ENCODE data around the gene CPNE4. TPM values are rescaled to one million over a fixed set of nuclear protein-coding genes. Genes with fewer than 3 reads are reported as not detected.

CPNE4 gene
- total RNA-seq, 2 donors from 2014 or later: 0.16 TPM; not detected in 1

DNA sequence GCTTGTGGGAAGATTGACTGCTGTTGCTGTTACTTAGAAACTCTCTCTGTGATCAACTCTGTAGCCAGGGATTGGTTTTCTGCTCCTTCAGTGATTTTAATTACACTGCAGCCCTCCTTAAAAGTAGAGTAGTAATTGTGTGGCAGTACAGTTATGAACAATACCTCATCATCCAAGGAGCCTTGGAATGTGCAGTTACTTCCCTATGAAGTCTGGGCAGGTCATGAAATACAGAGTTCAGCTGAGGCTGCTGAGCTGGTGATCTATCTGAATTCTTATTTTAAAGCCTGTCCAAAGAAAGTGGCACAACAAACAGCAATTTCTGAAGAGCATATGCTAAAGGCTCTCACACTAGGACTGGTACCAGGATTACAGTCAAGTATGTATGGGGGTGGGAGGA, 494.7 kb downstream of the CPNE4 start:
- Histone ChIP-seq H3K9me3 (no peaks in the 10 kb centered on the region), H3K27ac (no peak overlapping the region), H3K36me3 (no peaks in the 10 kb centered on the region), H3K27me3 (no peaks in the 10 kb centered on the region), H3K9ac (ENCODE audit: low read depth in 2 of 2, low read length in 2 of 2) (no peak overlapping the region), H3K4me3 (no peak overlapping the region), H3K4me1 (no peaks in the 10 kb centered on the region)
- intact Hi-C loops (cut with DNase I): no loop called here
- no peak for DNase-seq
- TF ChIP-seq, protein P1, sequence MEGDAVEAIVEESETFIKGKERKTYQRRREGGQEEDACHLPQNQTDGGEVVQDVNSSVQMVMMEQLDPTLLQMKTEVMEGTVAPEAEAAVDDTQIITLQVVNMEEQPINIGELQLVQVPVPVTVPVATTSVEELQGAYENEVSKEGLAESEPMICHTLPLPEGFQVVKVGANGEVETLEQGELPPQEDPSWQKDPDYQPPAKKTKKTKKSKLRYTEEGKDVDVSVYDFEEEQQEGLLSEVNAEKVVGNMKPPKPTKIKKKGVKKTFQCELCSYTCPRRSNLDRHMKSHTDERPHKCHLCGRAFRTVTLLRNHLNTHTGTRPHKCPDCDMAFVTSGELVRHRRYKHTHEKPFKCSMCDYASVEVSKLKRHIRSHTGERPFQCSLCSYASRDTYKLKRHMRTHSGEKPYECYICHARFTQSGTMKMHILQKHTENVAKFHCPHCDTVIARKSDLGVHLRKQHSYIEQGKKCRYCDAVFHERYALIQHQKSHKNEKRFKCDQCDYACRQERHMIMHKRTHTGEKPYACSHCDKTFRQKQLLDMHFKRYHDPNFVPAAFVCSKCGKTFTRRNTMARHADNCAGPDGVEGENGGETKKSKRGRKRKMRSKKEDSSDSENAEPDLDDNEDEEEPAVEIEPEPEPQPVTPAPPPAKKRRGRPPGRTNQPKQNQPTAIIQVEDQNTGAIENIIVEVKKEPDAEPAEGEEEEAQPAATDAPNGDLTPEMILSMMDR (IDR thresholded peaks at IDR 0.05): no peak

DNA sequence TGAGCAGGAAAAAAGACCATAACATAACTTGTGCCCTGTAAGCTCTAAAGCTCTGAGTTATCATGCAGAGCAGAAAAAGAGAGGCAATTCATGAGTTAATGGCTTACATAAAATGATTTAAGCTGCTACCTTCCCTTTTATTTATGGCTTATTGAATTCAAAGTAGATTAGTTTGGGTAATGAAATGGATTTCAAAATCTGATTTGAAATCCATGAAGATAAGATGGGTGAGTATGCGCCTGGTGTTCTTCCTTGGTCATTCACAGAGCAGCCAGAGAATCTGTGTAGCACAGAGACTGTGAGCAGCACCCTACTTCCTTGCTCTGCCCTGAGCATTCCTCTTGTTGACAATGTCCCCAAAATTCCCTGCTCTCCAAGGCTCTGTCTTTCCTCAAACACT, 495.8 kb downstream of the CPNE4 start:
- no peak for DNase-seq
- Histone ChIP-seq H3K4me1 (no peaks in the 10 kb centered on the region), H3K4me3 (no peak overlapping the region), H3K9me3 (no peaks in the 10 kb centered on the region), H3K27ac (no peak overlapping the region), H3K27me3 (no peaks in the 10 kb centered on the region), H3K9ac (ENCODE audit: low read depth in 2 of 2, low read length in 2 of 2) (no peak overlapping the region), H3K36me3 (no peaks in the 10 kb centered on the region)
- intact Hi-C loops (cut with DNase I): no loop called here
- TF ChIP-seq, protein P1 (IDR thresholded peaks at IDR 0.05): no peak

DNA sequence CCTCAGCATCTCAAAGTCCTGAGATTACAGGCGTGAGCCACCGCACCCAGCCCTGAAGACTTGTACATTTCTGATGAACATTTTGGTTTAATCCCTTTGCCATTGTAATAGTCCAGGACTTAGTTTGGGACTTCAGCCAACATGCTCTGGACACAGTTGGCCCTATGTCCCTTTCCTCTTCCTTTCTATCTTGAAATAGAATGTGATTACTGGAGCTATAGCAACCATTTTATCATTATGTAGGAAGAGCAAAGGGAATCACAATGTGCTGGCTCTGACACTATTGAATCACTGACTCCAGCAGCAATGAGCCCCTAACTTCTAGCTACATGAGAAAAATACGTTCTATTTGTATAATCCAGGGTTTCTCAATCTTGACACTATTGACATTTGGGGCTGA, 497.3 kb downstream of the CPNE4 start:
- TF ChIP-seq, protein P1 (IDR thresholded peaks at IDR 0.05): no peak

DNA sequence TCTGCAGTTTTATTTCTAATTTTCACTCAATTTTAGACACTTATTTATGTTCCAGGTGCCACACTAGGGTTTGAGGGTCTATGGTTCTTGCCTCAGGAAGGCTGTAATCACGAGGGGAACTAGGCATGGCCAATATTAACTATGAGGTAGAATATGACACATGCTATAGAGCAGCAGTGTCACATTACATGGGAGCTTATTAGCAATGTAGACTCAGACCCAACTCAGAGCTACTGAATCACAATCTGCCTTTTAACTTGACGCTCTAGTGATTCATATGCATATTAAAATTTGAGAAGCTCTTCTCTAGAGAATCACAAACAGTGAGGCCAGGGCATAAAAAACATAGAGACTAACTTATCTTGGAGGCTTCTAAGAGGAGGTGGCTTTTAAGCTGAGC, 499.2 kb downstream of the CPNE4 start:
- Histone ChIP-seq H3K36me3 (no peaks in the 10 kb centered on the region), H3K9me3 (no peaks in the 10 kb centered on the region), H3K9ac (ENCODE audit: low read depth in 2 of 2, low read length in 2 of 2) (no peak overlapping the region), H3K4me1 (no peaks in the 10 kb centered on the region), H3K27me3 (no peaks in the 10 kb centered on the region), H3K27ac (no peak overlapping the region), H3K4me3 (no peak overlapping the region)
- TF ChIP-seq, protein P1 (IDR thresholded peaks at IDR 0.05): no peak
- no peak for DNase-seq
- intact Hi-C loops (cut with DNase I): no loop called here

More for the DNA sequence above, 497.3 kb downstream of the CPNE4 start:
- no peaks in the 10 kb centered on the region for H3K36me3 ChIP-seq
- H3K9ac ChIP-seq (ENCODE audit: low read depth in 2 of 2, low read length in 2 of 2): no peak overlapping the region
- no peak overlapping the region for H3K27ac ChIP-seq
- intact Hi-C loops (cut with DNase I): no loop called here
- no peak for DNase-seq
- no peak overlapping the region for H3K4me3 ChIP-seq
- H3K27me3 ChIP-seq: no peaks in the 10 kb centered on the region
- no peaks in the 10 kb centered on the region for H3K9me3 ChIP-seq
- H3K4me1 ChIP-seq: no peaks in the 10 kb centered on the region

DNA sequence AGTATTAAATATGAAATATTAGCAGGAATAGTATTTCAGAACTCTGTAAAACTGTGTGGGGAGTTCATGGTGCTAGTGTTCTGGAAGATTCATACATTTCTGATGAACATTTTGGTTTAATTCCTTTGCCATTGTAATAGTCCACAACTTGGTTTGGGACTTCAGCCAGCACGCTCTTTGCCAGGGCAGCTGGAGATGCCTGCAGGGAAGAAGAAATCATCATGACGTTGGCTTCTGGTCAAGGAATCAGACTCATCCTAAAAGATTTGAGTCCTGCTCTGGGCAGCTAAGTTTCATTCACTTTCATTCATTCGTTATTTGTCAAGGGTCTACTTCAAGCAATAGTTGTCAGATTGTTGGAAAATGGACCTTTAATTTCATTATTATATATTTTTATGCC, 499.7 kb downstream of the CPNE4 start:
- no peaks in the 10 kb centered on the region for H3K36me3 ChIP-seq
- intact Hi-C loops (cut with DNase I): no loop called here
- H3K9ac ChIP-seq (ENCODE audit: low read depth in 2 of 2, low read length in 2 of 2): no peak overlapping the region
- no peak for DNase-seq
- H3K4me3 ChIP-seq: no peak overlapping the region
- H3K4me1 ChIP-seq: no peaks in the 10 kb centered on the region
- H3K27ac ChIP-seq: no peak overlapping the region
- H3K9me3 ChIP-seq: no peaks in the 10 kb centered on the region
- TF ChIP-seq, protein P1 (IDR thresholded peaks at IDR 0.05): no peak
- no peaks in the 10 kb centered on the region for H3K27me3 ChIP-seq

DNA sequence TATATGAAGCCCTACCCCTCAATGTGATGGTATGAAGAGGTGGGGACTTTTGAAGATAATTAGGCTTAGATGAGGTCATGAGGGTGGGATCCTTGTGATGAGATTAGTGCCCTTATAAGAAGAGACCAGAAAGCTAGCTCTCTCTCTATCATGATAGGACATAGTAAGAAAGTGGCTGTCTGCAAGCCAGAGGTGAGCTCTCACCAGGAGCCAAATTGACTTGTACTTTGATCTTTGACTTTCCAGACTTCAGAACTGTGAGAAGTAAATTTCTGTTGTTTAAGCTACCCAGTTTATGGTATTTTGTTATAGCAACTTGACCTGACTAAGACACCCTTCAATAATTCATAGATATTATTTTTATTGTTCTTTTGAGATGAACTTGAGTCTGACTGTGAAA, 502.2 kb downstream of the CPNE4 start:
- TF ChIP-seq, protein P1 (IDR thresholded peaks at IDR 0.05): no peak
- Histone ChIP-seq H3K9me3 (no peaks in the 10 kb centered on the region), H3K27ac (no peak overlapping the region), H3K9ac (ENCODE audit: low read depth in 2 of 2, low read length in 2 of 2) (no peak overlapping the region), H3K4me3 (no peak overlapping the region), H3K36me3 (no peaks in the 10 kb centered on the region), H3K27me3 (no peaks in the 10 kb centered on the region), H3K4me1 (no peaks in the 10 kb centered on the region)
- DNase-seq: no peak
- intact Hi-C loops (cut with DNase I): no loop called here
